H9 (cell line): ENCODE results near the gene DPCD. TPM values are rescaled to one million over a fixed set of nuclear protein-coding genes. Genes with fewer than 3 reads are reported as not detected.
A peak's percentile ranks its signal among the peaks of the same experiment; 100 is the strongest.

Experiments used
- DNase-seq: peaks from one replicate; pipeline ENCODE4 v3.0.0-alpha.2; 2017
- H2AFZ ChIP-seq: one replicate; pipeline ENCODE4 v1.6.1; 2013; ENCODE audit warnings: mild to moderate bottlenecking, low read length, control low read depth, moderate library complexity
- H2AK5ac ChIP-seq: 2 replicates; pipeline ENCODE4 v1.6.1; 2013; ENCODE audit warnings: low read length, control low read depth, mixed read lengths; ENCODE audit not compliant: insufficient read length
- H2BK120ac ChIP-seq: one replicate; pipeline ENCODE4 v1.6.1; 2013; ENCODE audit warnings: low read depth, mild to moderate bottlenecking, low read length, control low read depth, inconsistent platforms; ENCODE audit not compliant: poor library complexity, severe bottlenecking
- H2BK12ac ChIP-seq: 2 replicates; pipeline ENCODE4 v1.6.1; 2013; ENCODE audit warnings: low read length, control low read depth, mixed read lengths, low read depth; ENCODE audit not compliant: insufficient read length
- H2BK15ac ChIP-seq: 2 replicates; pipeline ENCODE4 v1.6.1; 2013; ENCODE audit warnings: low read depth, low read length, control low read depth
- H2BK20ac ChIP-seq: one replicate; pipeline ENCODE4 v1.6.1; 2013; ENCODE audit warnings: low read depth, mild to moderate bottlenecking, low read length, control low read depth, inconsistent platforms; ENCODE audit not compliant: poor library complexity, severe bottlenecking
- H2BK5ac ChIP-seq: 2 replicates; pipeline ENCODE4 v1.6.1; 2013; ENCODE audit warnings: low read length, control low read depth, mixed read lengths; ENCODE audit not compliant: insufficient read length
- H3K14ac ChIP-seq: 2 replicates; pipeline ENCODE4 v1.6.1; 2013; ENCODE audit warnings: low read length, control low read depth; ENCODE audit not compliant: insufficient read depth
- H3K18ac ChIP-seq: 2 replicates; pipeline ENCODE4 v1.6.1; 2013; ENCODE audit warnings: low read depth, mild to moderate bottlenecking, mixed read lengths, low read length, control low read depth; ENCODE audit not compliant: insufficient read length
- H3K23ac ChIP-seq: 2 replicates; pipeline ENCODE4 v1.6.1; 2013; ENCODE audit warnings: low read length, control low read depth, mixed read lengths, low read depth; ENCODE audit not compliant: insufficient read length
- H3K23me2 ChIP-seq: 2 replicates; pipeline ENCODE4 v1.6.1; 2013; ENCODE audit warnings: low read depth, mild to moderate bottlenecking, mixed read lengths, low read length, control low read depth; ENCODE audit not compliant: insufficient read length, poor library complexity, severe bottlenecking
- H3K27ac ChIP-seq: 2 replicates; pipeline ENCODE4 v1.5.1; 2013; ENCODE audit warnings: low read length, control low read depth, mixed read lengths, low read depth; ENCODE audit not compliant: insufficient read length
- H3K27me3 ChIP-seq: 2 replicates; pipeline ENCODE4 v1.6.1; 2013; ENCODE audit warnings: low read length, control low read depth, inconsistent platforms; ENCODE audit not compliant: insufficient read depth
- H3K4ac ChIP-seq: 2 replicates; pipeline ENCODE4 v1.6.1; 2013; ENCODE audit warnings: low read depth, mild to moderate bottlenecking, control low read depth, inconsistent platforms, low read length, moderate library complexity
- H3K4me1 ChIP-seq: 2 replicates; pipeline ENCODE4 v1.6.1; 2013; ENCODE audit warnings: low read length, control low read depth, inconsistent platforms; ENCODE audit not compliant: insufficient read depth
- H3K4me2 ChIP-seq: 2 replicates; pipeline ENCODE4 v1.6.1; 2013; ENCODE audit warnings: low read length, control low read depth, mixed read lengths; ENCODE audit not compliant: insufficient read length, insufficient read depth
- H3K56ac ChIP-seq: 2 replicates; pipeline ENCODE4 v1.6.1; 2013; ENCODE audit warnings: low read depth, mild to moderate bottlenecking, mixed read lengths, low read length, control low read depth; ENCODE audit not compliant: insufficient read length
- H3K79me1 ChIP-seq: 2 replicates; pipeline ENCODE4 v1.6.1; 2013; ENCODE audit warnings: low read depth, mild to moderate bottlenecking, moderate library complexity, low read length, control low read depth, inconsistent platforms; ENCODE audit not compliant: insufficient read depth, poor library complexity, severe bottlenecking
- H3K79me2 ChIP-seq: 2 replicates; pipeline ENCODE4 v1.6.1; 2013; ENCODE audit warnings: low read length, control low read depth, inconsistent platforms; ENCODE audit not compliant: insufficient read depth
- H3K9ac ChIP-seq: 2 replicates; pipeline ENCODE4 v1.6.1; 2013; ENCODE audit warnings: low read length, control low read depth, mixed read lengths; ENCODE audit not compliant: insufficient read length; ENCODE audit errors: extremely low read depth
- H3K9me3 ChIP-seq: one replicate; pipeline ENCODE4 v1.6.1; 2013; ENCODE audit warnings: low read depth, low read length, inconsistent platforms; ENCODE audit not compliant: control insufficient read depth
- H3T11ph ChIP-seq: one replicate; pipeline ENCODE4 v1.6.1; 2013; ENCODE audit warnings: mild to moderate bottlenecking, low read length, control low read depth, inconsistent platforms
- H4K20me1 ChIP-seq: one replicate; pipeline ENCODE4 v1.6.1; 2013; ENCODE audit not compliant: control insufficient read depth, insufficient read length, insufficient read depth
- H4K5ac ChIP-seq: 2 replicates; pipeline ENCODE4 v1.6.1; 2013; ENCODE audit warnings: low read depth, mild to moderate bottlenecking, mixed read lengths, low read length, control low read depth; ENCODE audit not compliant: insufficient read length
- H4K8ac ChIP-seq: replicated peaks from 2 replicates; pipeline ENCODE4 v1.6.1; 2013; ENCODE audit warnings: low read length, control low read depth, mixed read lengths, low read depth; ENCODE audit not compliant: insufficient read length
- H4K91ac ChIP-seq: 2 replicates; pipeline ENCODE4 v1.6.1; 2013; ENCODE audit warnings: low read depth, mild to moderate bottlenecking, moderate library complexity, mixed read lengths, low read length, control low read depth; ENCODE audit not compliant: insufficient read length
- H3K27ac Mint-ChIP-seq, 3 experiments: 2 replicates in 2 of 3; 3 replicates in 1 of 3; pipeline ENCODE4 v1.8.0; 2020 to 2021; ENCODE audit warnings: mixed read lengths in 3 of 3, mild to moderate bottlenecking in 1 of 3, moderate library complexity in 1 of 3
- H3K27me3 Mint-ChIP-seq: 2 replicates; pipeline ENCODE4 v1.8.0; 2021; ENCODE audit warnings: low read depth, mild to moderate bottlenecking, moderate library complexity, mixed read lengths
- H3K36me3 Mint-ChIP-seq, 3 experiments: 2 replicates in 2 of 3; 3 replicates in 1 of 3; pipeline ENCODE4 v1.8.0; 2020 to 2021; ENCODE audit warnings: low read depth in 3 of 3, mixed read lengths in 3 of 3; ENCODE audit not compliant: insufficient read depth in 1 of 3
- H3K4me1 Mint-ChIP-seq, 2 experiments: 2 replicates each; pipeline ENCODE4 v1.8.0; 2020; ENCODE audit warnings: mixed read lengths in 2 of 2
- H3K4me3 Mint-ChIP-seq, 2 experiments: 2 replicates in 1 of 2; 3 replicates in 1 of 2; pipeline ENCODE4 v1.8.0; 2020 to 2021; ENCODE audit warnings: mild to moderate bottlenecking in 2 of 2, mixed read lengths in 2 of 2, moderate library complexity in 1 of 2
- H3K9me3 Mint-ChIP-seq, 2 experiments: 2 replicates in 1 of 2; 3 replicates in 1 of 2; pipeline ENCODE4 v1.8.0; 2020; ENCODE audit warnings: mild to moderate bottlenecking in 2 of 2, mixed read lengths in 2 of 2, moderate library complexity in 1 of 2
- CTCF ChIP-seq: fragments of 200-600 bp; sonication (generic); conservative IDR thresholded peaks from 3 replicates; pipeline ENCODE4 v1.8.0; 2021; ENCODE audit warnings: antibody characterized with exemption, mild to moderate bottlenecking
- WGBS: extraction: QIAGEN DNeasy Blood & Tissue Kit; methylation state at CpG from one replicate; pipeline ENCODE4 v1.1.7; 2013; ENCODE audit warnings: missing lambda C conversion rate, low lambda C conversion rate, mixed read lengths; ENCODE audit not compliant: insufficient read length; ENCODE audit errors: extremely low coverage; 5-methylcytosine and 5-hydroxymethylcytosine counted together
- total RNA-seq: library from RNA; stranded (reverse); gene quantifications from 2 replicates; pipeline ENCODE4 v1.2.1, GENCODE V29; 2021

DPCD gene
- total RNA-seq, 1 experiment from 2014 or later, result 21.8 TPM

GRCh38 chr10:101630633-101630920 lies 42.5 kb downstream of the DPCD start:
- H2AK5ac ChIP-seq, result no peak overlapping the region
- Mint-ChIP-seq H3K27ac (peak overlapping the region in 1 of 3 experiments; percentile 63; a peak in 2 of 7 replicates), H3K36me3 (peaks cover 6 to 10% (median 7%) of the 10 kb centered on the region in 3 experiments), H3K4me3 (no peak overlapping the region), H3K9me3 (peaks cover 3 to 4% of the 10 kb centered on the region in 2 experiments; a peak in 4 of 5 replicates), H3K27me3 (no peaks in the 10 kb centered on the region), H3K4me1 (peaks cover 0 to 12% of the 10 kb centered on the region in 2 experiments; a peak in 1 of 4 replicates)
- no peak overlapping the region for H2BK15ac ChIP-seq
- no peaks in the 10 kb centered on the region for H3K9me3 ChIP-seq
- H4K20me1 ChIP-seq, result no peaks in the 10 kb centered on the region
- H2BK120ac ChIP-seq, result no peak overlapping the region
- H3K23ac ChIP-seq, result no peak overlapping the region
- H2BK12ac ChIP-seq, result no peak overlapping the region
- H3K23me2 ChIP-seq, result no peaks in the 10 kb centered on the region
- H3K14ac ChIP-seq, result no peak overlapping the region
- H3K79me1 ChIP-seq, result no peaks in the 10 kb centered on the region
- no peak overlapping the region for H2BK5ac ChIP-seq
- H4K8ac ChIP-seq, result no peak overlapping the region
- no peak overlapping the region for H2BK20ac ChIP-seq
- no peaks in the 10 kb centered on the region for H3K4me1 ChIP-seq
- no peaks in the 10 kb centered on the region for H3K79me2 ChIP-seq
- H3K27ac ChIP-seq, result no peak overlapping the region
- no peak overlapping the region for H3K56ac ChIP-seq
- no peak overlapping the region for H3K4ac ChIP-seq
- H3K18ac ChIP-seq, result no peak overlapping the region
- WGBS, result no CpG with 5 or more reads among the region's 1 CpG
- no peak overlapping the region for H4K91ac ChIP-seq
- H3K27me3 ChIP-seq, result no peaks in the 10 kb centered on the region
- no peak overlapping the region for H3T11ph ChIP-seq
- no peak overlapping the region for H3K4me2 ChIP-seq
- H2AFZ ChIP-seq, result no peak overlapping the region
- no peak overlapping the region for H3K9ac ChIP-seq
- H4K5ac ChIP-seq, result no peak overlapping the region
- no peak for DNase-seq
- no peak for TF ChIP-seq CTCF
